A549 (cell line): ENCODE data around the gene KAT2A.

ENCODE experiments used
- ZFP36 ChIP-seq: fragments of 450-650 bp; IDR thresholded peaks from 2 replicates; pipeline ENCODE4 v1.6.1; 2014; ENCODE audit warnings: borderline replicate concordance; ENCODE audit not compliant: partially characterized antibody
- ZSCAN20 ChIP-seq: fragments of 250-450 bp; sonication (Bioruptor Pico); IDR thresholded peaks from 2 replicates; pipeline ENCODE4 v1.8.0; 2022; ENCODE audit warnings: mild to moderate bottlenecking, moderate library complexity

- no peak for TF ChIP-seq ZSCAN20 (CRISPR knock-in tag)
- TF ChIP-seq ZFP36, result no peak
Measured at GRCh38 chr17:42111265-42111636, 9.9 kb downstream of the KAT2A start.
